ENCODE measurements around the gene COL11A1. TPM values are rescaled to one million over a fixed set of nuclear protein-coding genes. Genes with fewer than 3 reads are reported as not detected.

The COL11A1 gene
- total and polyA plus RNA-seq, 2 experiments from 2014 or later: 148 to 180 TPM

DNA sequence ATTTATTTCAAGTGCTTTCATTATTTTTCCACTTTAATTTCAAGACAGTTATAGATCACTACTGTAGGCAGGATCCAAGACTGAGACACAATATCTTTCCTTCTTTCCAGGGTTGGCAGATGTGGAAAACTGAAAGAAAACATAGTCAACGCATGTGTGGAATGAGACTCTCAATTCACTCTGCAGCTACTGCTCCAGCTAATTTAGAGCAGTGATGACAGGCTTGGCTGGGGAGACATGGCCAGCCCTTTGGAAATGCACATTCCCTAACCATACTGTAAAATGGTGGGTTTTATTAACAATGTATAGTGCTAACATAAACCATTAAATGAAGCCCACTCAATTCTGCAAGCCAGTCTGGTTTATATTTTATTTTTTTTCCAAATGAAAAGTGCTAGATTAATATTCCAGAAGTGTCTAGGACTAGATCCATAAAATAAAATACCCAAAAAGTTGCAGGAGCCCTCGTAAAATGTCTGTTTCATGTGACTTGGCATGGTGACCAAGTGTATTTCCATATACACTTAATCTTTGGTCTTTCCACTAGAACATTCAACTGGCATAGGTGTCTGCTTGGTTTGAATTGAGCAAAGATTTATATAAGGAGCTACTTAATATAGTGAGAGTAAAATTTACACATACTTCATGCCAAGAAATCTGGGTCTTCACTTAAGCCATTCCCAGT is 32.9 kb downstream of the COL11A1 start:
- no peak overlapping the region for H2AFZ ChIP-seq
- TF ChIP-seq EZH2 (IDR thresholded peaks at IDR 0.05; ENCODE audit: borderline replicate concordance) (no peak), EZH2phosphoT487 (IDR thresholded peaks at IDR 0.05; ENCODE audit: low read depth, severe bottlenecking, unreplicated experiment) (no peak)
- TF ChIP-seq, protein P1, sequence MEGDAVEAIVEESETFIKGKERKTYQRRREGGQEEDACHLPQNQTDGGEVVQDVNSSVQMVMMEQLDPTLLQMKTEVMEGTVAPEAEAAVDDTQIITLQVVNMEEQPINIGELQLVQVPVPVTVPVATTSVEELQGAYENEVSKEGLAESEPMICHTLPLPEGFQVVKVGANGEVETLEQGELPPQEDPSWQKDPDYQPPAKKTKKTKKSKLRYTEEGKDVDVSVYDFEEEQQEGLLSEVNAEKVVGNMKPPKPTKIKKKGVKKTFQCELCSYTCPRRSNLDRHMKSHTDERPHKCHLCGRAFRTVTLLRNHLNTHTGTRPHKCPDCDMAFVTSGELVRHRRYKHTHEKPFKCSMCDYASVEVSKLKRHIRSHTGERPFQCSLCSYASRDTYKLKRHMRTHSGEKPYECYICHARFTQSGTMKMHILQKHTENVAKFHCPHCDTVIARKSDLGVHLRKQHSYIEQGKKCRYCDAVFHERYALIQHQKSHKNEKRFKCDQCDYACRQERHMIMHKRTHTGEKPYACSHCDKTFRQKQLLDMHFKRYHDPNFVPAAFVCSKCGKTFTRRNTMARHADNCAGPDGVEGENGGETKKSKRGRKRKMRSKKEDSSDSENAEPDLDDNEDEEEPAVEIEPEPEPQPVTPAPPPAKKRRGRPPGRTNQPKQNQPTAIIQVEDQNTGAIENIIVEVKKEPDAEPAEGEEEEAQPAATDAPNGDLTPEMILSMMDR (IDR thresholded peaks at IDR 0.05; ENCODE audit: poor library complexity): no peak
- no peaks in the 10 kb centered on the region for H3K27me3 ChIP-seq
- no peak overlapping the region for H3K4me3 ChIP-seq
- H3K4me1 ChIP-seq (ENCODE audit: insufficient read depth): no peaks in the 10 kb centered on the region
- H3K27ac ChIP-seq: no peak overlapping the region
- no peaks in the 10 kb centered on the region for H3K9me2 ChIP-seq (replicated peaks; ENCODE audit: insufficient read depth)
- no peaks in the 10 kb centered on the region for H3K36me3 ChIP-seq (replicated peaks; ENCODE audit: insufficient read depth, low read depth)
- DNase-seq (ENCODE audit: low spot score): no peak
- no peaks in the 10 kb centered on the region for H4K20me1 ChIP-seq (ENCODE audit: insufficient read depth, poor library complexity, severe bottlenecking)
- H3K79me2 ChIP-seq: no peaks in the 10 kb centered on the region
- no peaks in the 10 kb centered on the region for H3K9me3 ChIP-seq (ENCODE audit: low read depth)
- no peak overlapping the region for H3K4me2 ChIP-seq
- WGBS (ENCODE audit: low lambda C conversion rate, missing lambda C conversion rate): 91% methylated on average over 2 of the region's 2 CpGs

DNA sequence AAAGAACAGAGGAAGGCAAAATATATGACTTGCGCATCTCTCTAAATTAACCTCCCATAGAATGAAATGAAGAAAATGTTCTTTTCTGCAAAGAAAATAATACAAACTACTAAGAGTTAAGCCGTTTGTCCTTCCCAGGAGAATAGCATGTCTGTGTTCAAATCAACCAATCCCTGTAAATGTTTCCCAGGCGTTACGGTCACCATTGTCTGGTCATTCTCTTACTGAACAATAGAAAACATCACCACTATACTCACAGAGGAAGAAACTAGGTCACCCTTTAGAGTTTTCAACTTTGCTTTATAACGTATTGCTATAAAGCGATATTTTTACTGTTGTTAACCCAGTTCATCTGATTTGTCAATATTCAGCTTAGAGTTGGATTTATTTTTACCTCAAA is 34.1 kb downstream of the COL11A1 start:
- no peaks in the 10 kb centered on the region for H3K36me3 ChIP-seq (replicated peaks; ENCODE audit: insufficient read depth, low read depth)
- H3K4me1 ChIP-seq (ENCODE audit: insufficient read depth): no peaks in the 10 kb centered on the region
- H3K9me3 ChIP-seq (ENCODE audit: low read depth): no peaks in the 10 kb centered on the region
- 88% methylated on average over 6 of the region's 6 CpGs for WGBS (ENCODE audit: low lambda C conversion rate, missing lambda C conversion rate)
- no peak overlapping the region for H2AFZ ChIP-seq
- H3K79me2 ChIP-seq: no peaks in the 10 kb centered on the region
- no peaks in the 10 kb centered on the region for H4K20me1 ChIP-seq (ENCODE audit: insufficient read depth, poor library complexity, severe bottlenecking)
- no peak for DNase-seq (ENCODE audit: low spot score)
- H3K27ac ChIP-seq: no peak overlapping the region
- no peaks in the 10 kb centered on the region for H3K27me3 ChIP-seq
- TF ChIP-seq EZH2 (IDR thresholded peaks at IDR 0.05; ENCODE audit: borderline replicate concordance): no peak
- no peak overlapping the region for H3K4me3 ChIP-seq
- H3K9me2 ChIP-seq (replicated peaks; ENCODE audit: insufficient read depth): no peaks in the 10 kb centered on the region
- H3K4me2 ChIP-seq: no peak overlapping the region

DNA sequence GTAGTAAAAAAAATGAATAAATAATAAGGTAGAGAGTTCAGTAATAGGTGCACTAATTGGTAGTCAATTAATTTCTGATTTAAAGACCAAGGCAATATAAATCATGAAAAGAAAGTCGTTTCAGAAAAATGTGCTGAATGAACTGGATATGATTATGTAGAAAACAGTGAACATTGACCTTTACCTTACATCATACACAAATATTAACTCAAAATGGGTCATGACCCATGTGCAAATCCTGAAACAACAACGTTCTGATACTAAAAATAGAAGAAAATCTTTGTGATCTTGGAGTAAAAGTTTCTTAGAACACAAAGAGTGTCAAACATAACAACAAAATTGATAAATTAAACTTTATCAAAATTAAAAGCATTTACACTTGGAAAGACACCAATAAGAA is 39.1 kb downstream of the COL11A1 start:
- no peaks in the 10 kb centered on the region for H3K9me2 ChIP-seq (replicated peaks; ENCODE audit: insufficient read depth)
- no peaks in the 10 kb centered on the region for H3K4me1 ChIP-seq (ENCODE audit: insufficient read depth)
- H3K4me3 ChIP-seq: no peak overlapping the region
- no peak overlapping the region for H3K4me2 ChIP-seq
- H3K27me3 ChIP-seq: no peaks in the 10 kb centered on the region
- H3K79me2 ChIP-seq: no peaks in the 10 kb centered on the region
- no peaks in the 10 kb centered on the region for H3K36me3 ChIP-seq (replicated peaks; ENCODE audit: insufficient read depth, low read depth)
- no peak overlapping the region for H2AFZ ChIP-seq
- WGBS (ENCODE audit: low lambda C conversion rate, missing lambda C conversion rate): 59% methylated on average over 2 of the region's 2 CpGs
- no peaks in the 10 kb centered on the region for H3K9me3 ChIP-seq (ENCODE audit: low read depth)
- DNase-seq (ENCODE audit: low spot score): no peak
- H3K27ac ChIP-seq: no peak overlapping the region
- TF ChIP-seq, protein P1 (IDR thresholded peaks at IDR 0.05; ENCODE audit: poor library complexity): no peak
- TF ChIP-seq EZH2phosphoT487 (IDR thresholded peaks at IDR 0.05; ENCODE audit: low read depth, severe bottlenecking, unreplicated experiment) (no peak), EZH2 (IDR thresholded peaks at IDR 0.05; ENCODE audit: borderline replicate concordance) (no peak)
- H4K20me1 ChIP-seq (ENCODE audit: insufficient read depth, poor library complexity, severe bottlenecking): no peaks in the 10 kb centered on the region

DNA sequence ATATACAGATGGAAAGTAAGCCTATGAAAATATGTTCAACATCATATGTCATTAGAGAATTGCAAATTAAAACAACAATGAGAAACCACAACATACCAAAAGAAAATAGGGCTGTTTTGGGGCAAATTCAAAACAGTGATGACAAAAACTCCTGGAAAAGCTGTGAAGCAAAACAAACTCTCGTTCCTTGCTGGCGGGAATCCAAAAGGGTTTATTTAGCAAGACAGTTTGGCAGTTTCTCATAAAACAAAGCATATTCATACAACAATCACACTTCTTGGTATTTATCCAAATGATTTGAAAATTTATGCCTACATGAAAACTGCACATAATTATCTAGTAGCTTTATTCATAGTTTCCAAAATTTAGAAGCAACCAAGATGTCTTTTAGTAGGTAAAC is 44.4 kb downstream of the COL11A1 start:
- H3K27me3 ChIP-seq: no peaks in the 10 kb centered on the region
- H3K27ac ChIP-seq: no peak overlapping the region
- H3K36me3 ChIP-seq (replicated peaks; ENCODE audit: insufficient read depth, low read depth): no peaks in the 10 kb centered on the region
- no peak overlapping the region for H2AFZ ChIP-seq
- H3K4me3 ChIP-seq: no peak overlapping the region
- WGBS (ENCODE audit: low lambda C conversion rate, missing lambda C conversion rate): 73% methylated on average over 2 of the region's 2 CpGs
- no peaks in the 10 kb centered on the region for H3K9me2 ChIP-seq (replicated peaks; ENCODE audit: insufficient read depth)
- TF ChIP-seq, protein P1 (IDR thresholded peaks at IDR 0.05; ENCODE audit: poor library complexity): no peak
- TF ChIP-seq EZH2 (IDR thresholded peaks at IDR 0.05; ENCODE audit: borderline replicate concordance) (no peak), EZH2phosphoT487 (IDR thresholded peaks at IDR 0.05; ENCODE audit: low read depth, severe bottlenecking, unreplicated experiment) (no peak)
- H4K20me1 ChIP-seq (ENCODE audit: insufficient read depth, poor library complexity, severe bottlenecking): no peaks in the 10 kb centered on the region
- no peaks in the 10 kb centered on the region for H3K9me3 ChIP-seq (ENCODE audit: low read depth)
- no peak for DNase-seq (ENCODE audit: low spot score)
- no peak overlapping the region for H3K4me2 ChIP-seq
- no peaks in the 10 kb centered on the region for H3K4me1 ChIP-seq (ENCODE audit: insufficient read depth)
- no peaks in the 10 kb centered on the region for H3K79me2 ChIP-seq

Data from hepatocyte (in vitro differentiated cells).